Tibial artery (tissue), 4 donors: ENCODE data around the gene PKP4.

Experiments used
- DNase-seq, 2 donors: peaks; one replicate each; pipeline ENCODE4 v3.0.0-alpha.2; 2019
- H3K27ac ChIP-seq, 2 donors: fragments of 200-600 bp; sonication (generic) in 1 of 2; 1 replicate in 1 of 2; 2 replicates in 1 of 2; pipeline ENCODE4 v1.5.1; 2018 to 2019; ENCODE audit warnings: mild to moderate bottlenecking in 1 of 2
- H3K27me3 ChIP-seq, 2 donors: fragments of 200-600 bp; sonication (generic) in 1 of 2; one replicate each; pipeline versions ENCODE4 v1.5.1 to v1.6.0; 2016 to 2019
- H3K36me3 ChIP-seq, 3 donors: fragments of 200-600 bp; sonication (generic) in 2 of 3; one replicate each; pipeline ENCODE4 v1.5.1; 2016 to 2019; ENCODE audit warnings: mild to moderate bottlenecking in 2 of 3
- H3K4me1 ChIP-seq, 4 donors: fragments of 200-600 bp; sonication (generic) in 2 of 4; 1 replicate in 3 of 4; 2 replicates in 1 of 4; pipeline ENCODE4 v1.5.1; 2016 to 2019
- H3K4me3 ChIP-seq, 2 donors: fragments of 200-600 bp; sonication (generic) in 1 of 2; 1 replicate in 1 of 2; 2 replicates in 1 of 2; pipeline ENCODE4 v1.5.1; 2018 to 2019; ENCODE audit warnings: mild to moderate bottlenecking in 2 of 2
- H3K9me3 ChIP-seq, 3 donors: fragments of 200-600 bp; sonication (generic) in 1 of 3; one replicate each; pipeline ENCODE4 v1.5.1; 2016 to 2019
- intact Hi-C: fragments of 100-400 bp; cut with DNase I; formaldehyde crosslinking; loops from one replicate; pipeline ENCODE4 v1.15.0; 2023; ENCODE audit warnings: low total_unique reads
- TF ChIP-seq, protein P1 (sequence below), 2 experiments: fragments of 200-600 bp in 1 of 2; fragments of 450-650 bp in 1 of 2; IDR thresholded peaks; one replicate each; pipeline ENCODE4 v1.5.1; 2017 to 2019; ENCODE audit warnings: antibody characterized with exemption in 2 of 2, mild to moderate bottlenecking in 1 of 2, moderate library complexity in 1 of 2

The PKP4 gene

DNA sequence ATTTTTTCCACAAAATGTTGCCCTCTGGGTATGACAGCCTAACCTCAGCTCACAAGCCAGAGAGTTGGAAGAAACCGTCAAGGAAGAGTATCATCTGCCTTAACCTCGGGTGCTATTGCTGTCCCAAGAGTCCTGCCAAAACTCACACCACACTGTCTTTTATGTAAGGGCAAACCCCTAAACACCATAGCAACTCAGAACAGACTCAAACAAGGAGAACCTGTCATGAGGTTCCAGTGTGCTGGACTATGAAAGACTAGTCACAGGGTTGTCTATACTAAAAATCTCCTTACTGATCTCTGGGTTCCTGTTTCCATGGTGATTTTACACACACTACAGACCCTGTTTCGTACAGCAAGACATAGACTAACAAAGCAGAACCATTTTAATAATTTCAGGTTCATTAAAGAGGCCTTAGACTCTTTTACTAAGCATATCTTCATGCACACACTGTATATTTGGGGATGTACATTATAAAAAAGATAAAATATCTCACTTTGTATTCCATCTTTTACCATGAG lies 159.8 kb downstream of the PKP4 start:
- Histone ChIP-seq H3K36me3 (peaks cover 5 to 8% (median 6%) of the 10 kb centered on the region in 3 donors), H3K4me3 (no peak overlapping the region), H3K27me3 (no peaks in the 10 kb centered on the region), H3K9me3 (no peaks in the 10 kb centered on the region), H3K27ac (no peak overlapping the region), H3K4me1 (no peaks in the 10 kb centered on the region)
- TF ChIP-seq, protein P1, sequence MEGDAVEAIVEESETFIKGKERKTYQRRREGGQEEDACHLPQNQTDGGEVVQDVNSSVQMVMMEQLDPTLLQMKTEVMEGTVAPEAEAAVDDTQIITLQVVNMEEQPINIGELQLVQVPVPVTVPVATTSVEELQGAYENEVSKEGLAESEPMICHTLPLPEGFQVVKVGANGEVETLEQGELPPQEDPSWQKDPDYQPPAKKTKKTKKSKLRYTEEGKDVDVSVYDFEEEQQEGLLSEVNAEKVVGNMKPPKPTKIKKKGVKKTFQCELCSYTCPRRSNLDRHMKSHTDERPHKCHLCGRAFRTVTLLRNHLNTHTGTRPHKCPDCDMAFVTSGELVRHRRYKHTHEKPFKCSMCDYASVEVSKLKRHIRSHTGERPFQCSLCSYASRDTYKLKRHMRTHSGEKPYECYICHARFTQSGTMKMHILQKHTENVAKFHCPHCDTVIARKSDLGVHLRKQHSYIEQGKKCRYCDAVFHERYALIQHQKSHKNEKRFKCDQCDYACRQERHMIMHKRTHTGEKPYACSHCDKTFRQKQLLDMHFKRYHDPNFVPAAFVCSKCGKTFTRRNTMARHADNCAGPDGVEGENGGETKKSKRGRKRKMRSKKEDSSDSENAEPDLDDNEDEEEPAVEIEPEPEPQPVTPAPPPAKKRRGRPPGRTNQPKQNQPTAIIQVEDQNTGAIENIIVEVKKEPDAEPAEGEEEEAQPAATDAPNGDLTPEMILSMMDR (IDR thresholded peaks at IDR 0.05) = no peak
- intact Hi-C loops = no loop called here
- no peak for DNase-seq

- H3K27ac ChIP-seq = no peak overlapping the region
- H3K4me3 ChIP-seq = no peak overlapping the region
- DNase-seq = no peak
- H3K9me3 ChIP-seq = no peaks in the 10 kb centered on the region
- TF ChIP-seq, protein P1 (IDR thresholded peaks at IDR 0.05) = no peak
- no peaks in the 10 kb centered on the region for H3K4me1 ChIP-seq
- H3K27me3 ChIP-seq = no peaks in the 10 kb centered on the region
- intact Hi-C loops = no loop called here
- H3K36me3 ChIP-seq = peaks cover 6 to 32% (median 7%) of the 10 kb centered on the region in 3 donors
Measured at GRCh38 chr2:158618891-158619490, 162.2 kb downstream of the PKP4 start.

DNA sequence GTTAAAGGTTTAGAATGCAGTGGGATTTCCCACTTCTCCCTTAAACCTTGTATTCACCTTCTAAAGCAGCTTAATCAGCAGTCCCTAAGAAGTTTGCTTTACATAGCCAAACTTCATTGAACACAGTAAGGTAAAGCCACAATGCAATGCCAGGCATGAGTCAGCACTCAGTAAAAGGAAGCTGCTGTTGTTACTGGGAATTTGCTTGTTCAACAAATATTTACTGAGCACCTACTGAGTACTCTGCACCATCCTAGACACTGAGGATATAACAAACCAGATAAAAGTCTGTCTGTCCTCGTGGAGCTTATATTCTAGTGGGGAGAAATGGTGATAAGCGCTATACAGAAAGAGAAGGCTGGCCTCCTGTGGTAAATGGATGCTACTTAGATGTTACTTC lies 162.7 kb downstream of the PKP4 start:
- Histone ChIP-seq H3K27me3 (no peaks in the 10 kb centered on the region), H3K9me3 (no peaks in the 10 kb centered on the region), H3K36me3 (peaks cover 6 to 37% (median 7%) of the 10 kb centered on the region in 3 donors), H3K4me3 (no peak overlapping the region), H3K27ac (no peak overlapping the region), H3K4me1 (no peaks in the 10 kb centered on the region)
- TF ChIP-seq, protein P1 (IDR thresholded peaks at IDR 0.05) = no peak
- no peak for DNase-seq
- intact Hi-C loops = no loop called here

DNA sequence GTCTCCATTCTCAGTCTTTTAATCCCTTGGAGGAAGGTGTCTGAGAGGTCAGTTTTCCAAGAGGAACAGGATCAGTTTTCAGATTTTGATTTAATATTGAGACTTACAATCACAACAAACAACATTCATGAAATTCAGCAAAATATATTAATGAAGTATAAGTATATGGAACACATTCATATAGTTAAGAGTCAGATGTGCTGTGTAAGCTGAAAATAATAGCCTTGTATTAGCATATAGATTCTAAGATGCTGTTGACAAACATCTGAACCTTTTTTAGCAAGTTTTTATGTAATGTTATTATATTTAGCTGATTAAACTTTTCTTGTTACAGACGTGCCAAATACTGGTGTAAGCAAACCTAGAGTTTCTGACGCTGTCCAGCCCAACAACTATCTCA lies 163.9 kb downstream of the PKP4 start:
- H3K9me3 ChIP-seq = no peaks in the 10 kb centered on the region
- intact Hi-C loops = no loop called here
- DNase-seq = no peak
- TF ChIP-seq, protein P1 (IDR thresholded peaks at IDR 0.05) = no peak
- no peak overlapping the region for H3K4me3 ChIP-seq
- H3K4me1 ChIP-seq = no peaks in the 10 kb centered on the region
- peaks cover 7 to 46% (median 15%) of the 10 kb centered on the region in 3 donors for H3K36me3 ChIP-seq
- H3K27me3 ChIP-seq = no peaks in the 10 kb centered on the region
- H3K27ac ChIP-seq = no peak overlapping the region

- intact Hi-C loops = no loop called here
- H3K9me3 ChIP-seq = no peaks in the 10 kb centered on the region
- H3K36me3 ChIP-seq = peaks cover 7 to 55% (median 21%) of the 10 kb centered on the region in 3 donors
- no peak for DNase-seq
- no peak overlapping the region for H3K4me3 ChIP-seq
- TF ChIP-seq, protein P1 (IDR thresholded peaks at IDR 0.05) = no peak
- H3K27me3 ChIP-seq = no peaks in the 10 kb centered on the region
- H3K4me1 ChIP-seq = no peaks in the 10 kb centered on the region
- no peak overlapping the region for H3K27ac ChIP-seq
Measured at GRCh38 chr2:158624071-158624667, 167.4 kb downstream of the PKP4 start.
